Skeletal muscle tissue (tissue), 4 donors: ENCODE results near the gene POLA2. TPM values are rescaled to one million over a fixed set of nuclear protein-coding genes. Genes with fewer than 3 reads are reported as not detected.
"Not testable (repeated sequence)": the region's sequence is repeated elsewhere in the genome, so short reads cannot be mapped to it uniquely, and the experiment has no call there.

Experiments
- H3K27ac ChIP-seq: one replicate; pipeline ENCODE4 v1.7.0; 2013; ENCODE audit warnings: mild to moderate bottlenecking, low read depth, low read length, inconsistent platforms
- H3K27me3 ChIP-seq, 3 donors: one replicate each; pipeline ENCODE4 v1.7.0; 2013; ENCODE audit warnings: low read length in 3 of 3; ENCODE audit not compliant: control insufficient read depth in 3 of 3, insufficient read depth in 3 of 3
- H3K36me3 ChIP-seq, 3 donors: one replicate each; pipeline ENCODE4 v1.7.0; 2013; ENCODE audit warnings: low read length in 3 of 3; ENCODE audit not compliant: control insufficient read depth in 3 of 3, insufficient read depth in 3 of 3
- H3K4me1 ChIP-seq, 3 donors: one replicate each; pipeline ENCODE4 v1.7.0; 2013; ENCODE audit warnings: low read length in 3 of 3, mild to moderate bottlenecking in 3 of 3; ENCODE audit not compliant: control insufficient read depth in 3 of 3, insufficient read depth in 3 of 3
- H3K4me3 ChIP-seq, 3 donors: one replicate each; pipeline ENCODE4 v1.7.0; 2013; ENCODE audit warnings: low read length in 3 of 3
- H3K9ac ChIP-seq, 3 donors: one replicate each; pipeline ENCODE4 v1.7.0; 2013; ENCODE audit warnings: low read length in 3 of 3, mild to moderate bottlenecking in 3 of 3, moderate library complexity in 2 of 3, low read depth in 1 of 3
- H3K9me3 ChIP-seq, 3 donors: one replicate each; pipeline ENCODE4 v1.7.0; 2013; ENCODE audit warnings: low read length in 3 of 3; ENCODE audit not compliant: control insufficient read depth in 3 of 3
- total RNA-seq: library from RNA; depleted of rRNA; stranded (reverse); fragments of >200 nt; gene quantifications from one replicate; pipeline ENCODE4 v1.2.3, GENCODE V29; 2014
- donor health status: Osteomylitis.

The POLA2 gene
- total RNA-seq, 1 donor from 2014 or later = 2.1 TPM

DNA sequence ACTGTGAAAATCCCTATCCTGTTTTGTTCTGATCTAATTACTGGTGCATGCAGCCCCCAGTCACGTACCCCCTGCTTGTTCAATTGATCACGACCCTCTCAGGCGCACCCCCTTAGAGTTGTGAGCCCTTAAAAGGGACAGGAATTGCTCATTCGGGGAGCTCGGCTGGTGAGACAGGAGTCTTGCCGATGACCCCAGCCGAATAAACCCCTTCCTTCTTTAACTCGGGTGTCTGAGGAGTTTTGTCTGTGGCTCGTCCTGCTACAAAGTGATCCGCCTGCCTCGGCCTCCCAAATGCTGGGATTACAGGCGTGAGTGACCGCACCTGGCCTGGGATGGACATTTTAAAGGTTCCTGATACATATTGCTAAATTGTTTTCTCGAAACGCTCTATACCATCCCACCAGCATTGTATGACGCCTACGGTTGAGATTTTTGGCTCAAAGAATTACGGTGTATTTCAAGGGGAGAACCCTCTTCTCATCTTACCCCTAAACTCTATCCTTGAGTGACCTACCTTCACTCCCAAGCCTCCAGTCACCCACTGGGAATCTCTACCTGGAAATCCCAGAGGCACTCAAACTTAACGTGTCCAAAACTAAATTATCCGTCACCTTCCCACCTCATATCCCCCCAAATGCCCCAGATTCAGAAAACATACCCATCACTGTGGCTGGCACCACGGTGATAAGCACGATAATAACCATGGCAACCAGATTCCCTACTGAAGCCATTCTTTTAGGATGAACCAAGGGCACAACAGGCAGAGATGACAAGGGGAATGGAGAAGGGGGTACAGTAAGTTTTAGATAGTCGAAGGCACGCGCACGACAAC, 789 bp upstream of the POLA2 start:
- no peaks in the 10 kb centered on the region for H3K9me3 ChIP-seq
- peak overlapping the region; percentile 95 for H3K27ac ChIP-seq
- no peaks in the 10 kb centered on the region for H3K36me3 ChIP-seq
- no peaks in the 10 kb centered on the region for H3K27me3 ChIP-seq
- peak overlapping the region; percentile 87 to 97 (median 91) for H3K9ac ChIP-seq
- peak overlapping the region; percentile 82 to 100 (median 97) for H3K4me3 ChIP-seq
- H3K4me1 ChIP-seq = peaks cover 13 to 14% (median 13%) of the 10 kb centered on the region in 3 donors

DNA sequence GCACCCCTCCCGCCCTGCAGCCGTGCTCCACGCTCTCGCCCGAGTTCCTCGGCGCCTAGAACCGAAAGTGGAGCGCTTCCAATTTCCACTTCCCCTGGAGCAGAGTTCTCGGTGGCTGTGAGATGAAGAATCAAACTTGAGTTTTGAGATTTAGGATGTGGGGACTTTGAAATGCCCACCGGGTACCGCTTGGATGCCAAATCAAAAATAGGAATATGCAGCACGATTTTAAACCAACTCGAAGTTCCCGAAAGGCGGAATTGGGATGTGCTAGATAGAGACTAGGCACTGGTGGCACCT, 569 bp downstream of the POLA2 start:
- Histone ChIP-seq H3K27me3 (no peaks in the 10 kb centered on the region), H3K9ac (peak overlapping the region; percentile 55 to 97 (median 91)), H3K4me3 (peak overlapping the region; percentile 86 to 100 (median 97)), H3K9me3 (no peaks in the 10 kb centered on the region), H3K4me1 (peaks cover 13 to 14% (median 13%) of the 10 kb centered on the region in 3 donors), H3K36me3 (peaks cover 0 to 4% (median 0%) of the 10 kb centered on the region in 3 donors), H3K27ac (peak overlapping the region; percentile 95)

DNA sequence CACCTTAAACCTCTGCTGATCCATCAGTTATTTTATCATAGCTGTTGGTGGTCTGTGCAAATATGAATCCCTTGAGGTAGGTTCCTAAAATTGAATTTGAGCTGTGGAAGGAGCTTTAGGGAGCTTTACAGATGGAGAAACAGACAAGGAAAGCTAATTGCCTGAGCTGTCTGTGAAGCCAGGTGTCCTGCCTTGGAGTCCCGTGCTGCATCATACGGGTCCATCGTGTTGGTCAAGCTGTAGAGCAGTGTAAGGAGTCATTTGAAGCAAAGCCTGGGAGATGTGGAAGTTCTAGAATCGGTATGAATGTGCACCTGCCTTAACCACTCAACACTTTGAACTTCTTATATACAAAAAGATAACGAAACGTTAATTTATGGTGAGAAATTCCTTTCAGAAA, 1.0 kb downstream of the POLA2 start:
- H3K27ac ChIP-seq = no peak overlapping the region
- H3K4me3 ChIP-seq = peak overlapping the region; percentile 86 to 100 (median 97)
- no peaks in the 10 kb centered on the region for H3K27me3 ChIP-seq

DNA sequence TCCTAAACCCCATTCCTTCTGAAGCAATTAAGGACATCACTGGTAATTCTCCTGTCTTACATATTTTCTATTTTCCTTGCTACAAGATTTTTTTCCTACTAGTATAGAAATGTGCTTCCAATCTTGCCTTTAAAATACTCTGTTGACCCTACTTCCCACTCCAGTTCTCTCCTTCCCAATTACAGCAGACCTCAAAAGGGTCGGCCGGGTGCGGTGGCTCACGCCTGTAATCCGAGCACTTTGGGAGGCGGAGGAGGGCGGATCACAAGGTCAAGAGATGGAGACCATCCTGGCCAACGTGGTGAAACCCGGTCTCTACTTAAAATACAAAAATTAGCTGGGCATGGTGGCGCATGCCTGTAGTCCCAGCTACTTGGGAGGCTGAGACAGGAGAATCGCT, 3.0 kb downstream of the POLA2 start:
- peaks cover 13 to 14% (median 13%) of the 10 kb centered on the region in 3 donors for H3K4me1 ChIP-seq
- not testable (repeated sequence) for H3K27ac ChIP-seq, H3K27me3 ChIP-seq, H3K36me3 ChIP-seq, H3K9me3 ChIP-seq, H3K9ac ChIP-seq, H3K4me3 ChIP-seq

More for the DNA sequence above, 1.0 kb downstream of the POLA2 start:
- H3K36me3 ChIP-seq = peaks cover 0 to 5% (median 0%) of the 10 kb centered on the region in 3 donors
- no peaks in the 10 kb centered on the region for H3K9me3 ChIP-seq
- peaks cover 13 to 14% (median 13%) of the 10 kb centered on the region in 3 donors for H3K4me1 ChIP-seq
- H3K9ac ChIP-seq = peak overlapping the region; percentile 55 to 97 (median 91)

DNA sequence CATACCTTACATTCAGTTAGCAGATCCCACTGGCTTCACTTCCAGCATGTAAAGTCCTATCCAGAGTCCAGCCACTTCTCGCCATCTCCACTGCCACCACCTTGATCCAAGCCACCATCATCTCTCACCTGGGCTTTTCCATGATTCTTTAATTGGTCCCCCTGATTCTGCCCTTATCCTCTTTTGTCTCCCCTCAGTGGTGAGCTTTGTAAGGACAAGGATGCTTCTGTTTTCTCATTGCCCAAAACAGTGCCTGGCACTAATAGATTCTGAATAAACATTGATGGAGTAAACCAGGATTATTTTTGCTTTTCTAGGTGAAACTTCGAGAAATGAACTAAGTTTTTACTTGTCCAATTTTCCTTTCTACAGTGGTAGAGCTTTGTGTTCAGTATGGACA, 4.4 kb downstream of the POLA2 start:
- no peak overlapping the region for H3K4me3 ChIP-seq
- H3K27me3 ChIP-seq = no peaks in the 10 kb centered on the region
- H3K27ac ChIP-seq = no peak overlapping the region
- H3K36me3 ChIP-seq = peaks cover 3 to 8% (median 4%) of the 10 kb centered on the region in 3 donors
- no peaks in the 10 kb centered on the region for H3K9me3 ChIP-seq
- H3K9ac ChIP-seq = no peak overlapping the region
- H3K4me1 ChIP-seq = peaks cover 10 to 11% (median 10%) of the 10 kb centered on the region in 3 donors

DNA sequence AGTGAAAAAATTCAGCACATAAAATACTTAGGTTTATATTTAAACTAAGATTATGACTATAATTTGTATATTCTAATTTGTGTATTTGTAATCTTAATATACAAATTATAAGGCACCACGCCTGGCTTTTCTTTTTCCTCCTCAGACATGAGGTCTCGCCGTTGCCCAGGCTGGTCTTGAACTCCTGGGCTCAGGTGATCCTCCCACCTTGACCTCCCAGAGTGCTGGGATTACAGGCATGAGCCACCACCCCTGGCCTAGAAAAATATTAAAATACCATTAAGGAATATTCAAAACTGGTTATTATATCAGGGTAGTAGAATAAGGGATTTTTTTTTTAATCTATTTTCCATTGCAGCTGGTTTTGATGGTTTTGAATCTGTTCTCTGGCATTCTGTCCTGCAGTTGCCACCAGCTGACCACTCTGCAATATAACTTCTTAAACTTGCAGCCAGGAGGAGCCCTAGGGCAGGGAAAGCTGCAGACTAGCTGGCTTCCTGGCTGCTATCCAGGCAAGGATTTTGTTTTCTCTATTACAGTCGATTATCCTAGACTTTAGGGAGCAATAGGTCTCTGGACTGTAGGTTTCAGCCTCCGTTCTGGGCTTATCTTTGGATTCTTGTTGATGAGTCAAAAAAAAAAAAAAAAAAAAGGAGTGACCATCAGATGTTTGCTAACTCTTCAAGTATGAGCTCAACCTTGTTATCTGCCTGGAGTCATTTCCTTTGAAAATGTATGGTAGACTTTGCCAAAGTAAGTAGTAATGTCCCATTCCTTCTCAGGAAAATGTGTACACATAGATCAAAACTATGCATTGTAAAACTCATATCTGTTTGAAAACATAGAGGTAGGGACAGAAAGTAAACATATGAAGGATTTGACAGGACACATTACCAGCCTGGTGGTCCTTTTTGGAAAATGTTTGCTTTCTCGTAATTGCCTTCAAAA, 13.2 kb downstream of the POLA2 start:
- Histone ChIP-seq H3K27me3 (no peaks in the 10 kb centered on the region), H3K9me3 (no peaks in the 10 kb centered on the region), H3K4me1 (peaks cover 0 to 8% (median 2%) of the 10 kb centered on the region in 3 donors), H3K36me3 (peaks cover 0 to 5% (median 4%) of the 10 kb centered on the region in 3 donors), H3K9ac (no peak overlapping the region), H3K4me3 (no peak overlapping the region), H3K27ac (no peak overlapping the region)

DNA sequence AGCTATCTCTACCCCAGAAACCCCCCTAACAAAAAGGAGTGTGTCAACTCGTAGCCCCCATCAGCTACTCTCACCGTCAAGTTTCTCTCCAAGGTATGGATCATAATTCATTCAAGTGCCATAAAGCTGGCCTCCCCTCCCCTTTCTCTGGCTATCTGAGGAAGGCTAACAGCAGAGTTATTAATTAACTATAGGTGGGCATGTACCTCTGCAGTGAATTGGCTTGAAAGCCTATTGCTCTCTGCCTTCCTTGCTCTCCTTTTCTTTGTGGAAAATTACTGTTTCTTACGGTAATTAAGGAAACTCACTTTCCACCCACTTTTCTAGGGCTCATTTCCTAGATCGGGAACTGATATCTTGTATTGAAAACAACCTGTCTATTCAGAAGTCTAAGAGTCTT, 14.1 kb downstream of the POLA2 start:
- H3K27ac ChIP-seq = no peak overlapping the region
- H3K9ac ChIP-seq = no peak overlapping the region
- H3K9me3 ChIP-seq = no peaks in the 10 kb centered on the region
- H3K4me3 ChIP-seq = no peak overlapping the region
- H3K36me3 ChIP-seq = peaks cover 2 to 4% (median 3%) of the 10 kb centered on the region in 3 donors
- H3K4me1 ChIP-seq = peaks cover 0 to 14% (median 2%) of the 10 kb centered on the region in 3 donors
- no peaks in the 10 kb centered on the region for H3K27me3 ChIP-seq

DNA sequence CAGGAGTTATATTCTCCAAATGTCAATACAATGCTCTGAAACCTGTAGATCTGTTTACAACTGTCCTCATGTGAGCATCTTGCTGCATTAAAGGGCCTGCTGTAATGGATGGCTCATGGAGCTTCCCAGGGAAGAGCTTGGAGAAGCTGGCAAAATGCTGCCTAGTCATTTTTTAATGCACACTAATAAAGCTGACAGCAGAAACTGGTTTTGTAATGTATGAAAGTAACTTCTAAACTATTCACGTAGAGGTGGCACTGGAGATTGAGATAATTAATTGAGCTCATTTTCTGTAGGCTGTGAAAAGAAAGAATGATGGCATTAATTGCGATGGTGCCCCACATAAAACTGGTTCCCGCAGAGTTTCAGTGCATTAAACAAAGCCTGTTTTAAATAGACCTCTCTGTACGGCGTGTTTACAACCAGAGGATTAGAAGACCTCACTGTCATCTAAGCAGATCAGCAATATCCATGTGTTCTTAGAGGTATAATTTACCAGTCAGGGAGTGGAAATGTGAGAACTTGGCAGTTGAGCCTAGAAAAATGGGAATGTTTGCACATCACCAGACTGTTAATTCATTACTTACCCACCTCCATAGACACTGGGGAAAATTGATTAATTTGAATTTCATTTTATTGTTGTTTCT, 16.0 kb downstream of the POLA2 start:
- H3K27me3 ChIP-seq = no peaks in the 10 kb centered on the region
- no peaks in the 10 kb centered on the region for H3K9me3 ChIP-seq
- no peak overlapping the region for H3K9ac ChIP-seq
- H3K4me3 ChIP-seq = no peak overlapping the region
- H3K4me1 ChIP-seq = peaks cover 0 to 14% (median 2%) of the 10 kb centered on the region in 3 donors
- H3K27ac ChIP-seq = no peak overlapping the region
- H3K36me3 ChIP-seq = peaks cover 12 to 22% (median 18%) of the 10 kb centered on the region in 3 donors

DNA sequence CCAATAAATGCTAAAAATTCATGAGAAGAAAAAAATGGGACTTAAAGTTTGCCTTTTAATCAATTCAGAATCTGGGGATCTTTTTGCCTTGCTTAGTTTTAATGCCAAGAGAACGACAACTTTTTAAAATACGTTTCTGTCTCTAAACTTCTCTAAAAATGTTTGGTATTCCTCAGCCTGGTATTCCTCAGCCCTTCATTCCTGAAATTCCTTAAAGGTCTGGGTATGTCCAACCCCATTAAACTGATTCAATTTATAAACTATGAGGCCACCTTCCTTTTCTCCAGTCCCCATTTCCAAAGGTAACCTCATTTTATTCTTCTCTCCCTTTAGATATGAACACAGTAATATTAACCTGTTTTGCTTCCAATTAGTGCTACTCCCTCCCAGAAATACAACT, 16.6 kb downstream of the POLA2 start:
- Histone ChIP-seq H3K36me3 (peaks cover 12 to 22% (median 18%) of the 10 kb centered on the region in 3 donors), H3K4me3 (no peak overlapping the region), H3K9me3 (no peaks in the 10 kb centered on the region), H3K4me1 (peaks cover 0 to 14% (median 2%) of the 10 kb centered on the region in 3 donors), H3K27me3 (no peaks in the 10 kb centered on the region), H3K27ac (no peak overlapping the region), H3K9ac (no peak overlapping the region)
